Mesodermal cell (in vitro differentiated cells): ENCODE results near the gene CCDC91. TPM values are rescaled to one million over a fixed set of nuclear protein-coding genes. Genes with fewer than 3 reads are reported as not detected.
A peak's percentile ranks its signal among the peaks of the same experiment; 100 is the strongest.

Experiments
- H3K27ac ChIP-seq: 2 replicates; pipeline ENCODE4 v1.7.0; 2013; ENCODE audit warnings: mild to moderate bottlenecking, low read depth, low read length, moderate library complexity; ENCODE audit not compliant: severe bottlenecking
- H3K36me3 ChIP-seq: 2 replicates; pipeline ENCODE4 v1.7.1; 2013; ENCODE audit warnings: mild to moderate bottlenecking, low read length, moderate library complexity; ENCODE audit not compliant: control insufficient read depth, insufficient read depth
- H3K4me1 ChIP-seq: one replicate; pipeline ENCODE4 v1.7.1; 2013; ENCODE audit warnings: mild to moderate bottlenecking, low read length; ENCODE audit not compliant: insufficient read depth, control insufficient read depth, poor library complexity, severe bottlenecking
- H3K4me3 ChIP-seq: 2 replicates; pipeline ENCODE4 v1.7.0; 2013; ENCODE audit warnings: low read length, control low read depth, mild to moderate bottlenecking; ENCODE audit not compliant: insufficient read depth, poor library complexity, severe bottlenecking; ENCODE audit errors: extremely low read depth
- H3K9me3 ChIP-seq: 2 replicates; pipeline ENCODE4 v1.7.1; 2013; ENCODE audit warnings: mild to moderate bottlenecking, low read length, moderate library complexity; ENCODE audit not compliant: control insufficient read depth
- WGBS, 2 experiments: methylation state at CpG; one replicate each; pipeline ENCODE4 v1.1.5; 2013; ENCODE audit warnings: missing lambda C conversion rate in 2 of 2; ENCODE audit not compliant: insufficient coverage in 2 of 2; 5-methylcytosine and 5-hydroxymethylcytosine counted together
- polyA plus RNA-seq, 2 experiments: library from polyadenylated mRNA; stranded (reverse); fragments of 50-300 nt; gene quantifications; one replicate each; pipeline ENCODE4 v1.2.3, GENCODE V29; 2013

The CCDC91 gene, protein sequence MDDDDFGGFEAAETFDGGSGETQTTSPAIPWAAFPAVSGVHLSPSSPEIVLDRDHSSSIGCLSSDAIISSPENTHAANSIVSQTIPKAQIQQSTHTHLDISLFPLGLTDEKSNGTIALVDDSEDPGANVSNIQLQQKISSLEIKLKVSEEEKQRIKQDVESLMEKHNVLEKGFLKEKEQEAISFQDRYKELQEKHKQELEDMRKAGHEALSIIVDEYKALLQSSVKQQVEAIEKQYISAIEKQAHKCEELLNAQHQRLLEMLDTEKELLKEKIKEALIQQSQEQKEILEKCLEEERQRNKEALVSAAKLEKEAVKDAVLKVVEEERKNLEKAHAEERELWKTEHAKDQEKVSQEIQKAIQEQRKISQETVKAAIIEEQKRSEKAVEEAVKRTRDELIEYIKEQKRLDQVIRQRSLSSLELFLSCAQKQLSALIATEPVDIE
- 13.6 TPM for polyA plus RNA-seq (2013, experiment 1 of 2)
- polyA plus RNA-seq (2013, experiment 2 of 2): 14.9 TPM

DNA sequence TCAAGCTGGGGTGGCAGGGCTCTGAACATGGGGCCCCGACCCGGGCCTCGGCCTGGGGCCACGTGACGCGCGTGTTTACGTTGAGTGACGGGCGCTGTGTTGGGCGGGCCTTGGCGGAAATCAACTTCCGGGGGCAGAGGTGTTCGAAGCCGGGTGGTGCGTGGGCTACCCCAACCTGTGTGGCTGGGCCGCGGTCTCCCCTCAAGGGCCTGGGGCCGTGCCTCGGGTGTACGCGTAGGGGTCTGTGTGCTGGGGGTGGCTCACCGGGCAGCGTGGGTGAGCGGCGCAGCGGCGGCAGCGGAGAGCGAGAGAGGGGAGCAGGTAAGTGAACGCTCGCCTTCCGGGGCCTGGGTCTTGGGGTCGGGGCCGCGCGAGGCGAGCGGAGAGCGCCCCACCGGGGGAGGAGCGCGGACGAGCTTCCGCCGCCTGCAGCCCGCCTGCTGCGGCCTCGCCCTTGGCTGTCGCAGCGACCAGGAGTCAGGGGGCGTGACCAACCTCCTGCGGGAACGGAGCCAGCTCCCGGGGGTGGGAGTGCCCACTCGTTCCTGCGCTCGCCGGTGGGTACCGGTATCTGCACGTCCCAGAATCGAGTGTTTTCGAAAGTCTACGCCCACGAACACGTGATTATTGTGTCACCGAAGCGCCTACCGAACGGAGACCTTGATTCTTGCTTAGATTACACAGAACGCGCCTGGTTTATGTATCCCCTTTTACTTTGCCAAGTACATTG is at the start of gene CCDC91:
Gene CCDC91, plus strand, starts transcription at position 136 of the 730 bp plus-strand sequence. CDS start 66,760 bp downstream, outside the sequence.
- peak within 1 kb of the TSS; percentile 63 for H3K4me3 ChIP-seq
- H3K9me3 ChIP-seq: no peaks in the 10 kb centered on the region
- WGBS, 2 experiments: 2% methylated on average over 62 to 66 of the region's 72 CpGs
- H3K27ac ChIP-seq: peak within 1 kb of the TSS; percentile 75
- peaks cover 4% of the 10 kb centered on the region for H3K4me1 ChIP-seq
- H3K36me3 ChIP-seq: no peaks in the 10 kb centered on the region

DNA sequence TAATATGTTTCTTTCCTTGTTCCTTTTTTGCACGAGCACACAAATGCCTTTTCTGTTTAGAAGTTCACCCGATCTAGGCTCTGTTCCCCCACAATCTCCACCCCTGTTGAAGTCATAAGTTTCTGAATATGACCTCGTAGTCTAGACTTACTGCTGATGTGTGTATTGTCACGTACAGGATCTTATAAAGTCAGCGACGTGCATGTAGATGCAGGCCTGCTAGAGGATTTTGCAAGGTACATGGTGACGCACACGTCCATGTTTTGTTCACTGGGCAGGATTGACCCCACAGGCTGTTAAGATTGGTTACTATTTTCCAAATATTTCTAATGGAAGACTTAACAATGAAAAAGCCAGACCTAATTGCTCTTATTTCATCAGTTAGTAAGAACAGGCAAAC is 46.2 kb upstream of the CCDC91 start:
- Histone ChIP-seq H3K4me3 (no peak overlapping the region), H3K9me3 (no peaks in the 10 kb centered on the region), H3K4me1 (no peaks in the 10 kb centered on the region), H3K27ac (no peak overlapping the region), H3K36me3 (no peaks in the 10 kb centered on the region)
- 78 to 80% methylated on average over 1 to 6 of the region's 8 CpGs for WGBS, 2 experiments

DNA sequence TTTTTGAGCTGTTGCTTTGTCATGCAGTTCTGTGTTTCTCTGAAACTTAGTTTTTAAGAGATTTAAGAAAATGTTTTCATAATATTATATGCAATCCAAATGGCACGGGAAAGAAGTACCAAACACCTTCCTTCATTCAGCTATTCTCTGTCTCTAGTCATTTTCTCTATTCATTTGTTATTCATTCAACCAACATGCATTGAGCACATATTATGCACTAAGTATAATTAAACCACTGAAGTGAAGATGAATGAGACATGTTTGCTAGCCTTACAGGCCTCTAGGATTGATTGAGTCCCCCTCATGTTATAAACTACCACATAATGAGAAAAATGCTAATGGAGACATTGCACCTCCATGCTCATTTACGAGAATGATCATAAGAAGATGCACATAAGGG is 45.7 kb upstream of the CCDC91 start:
- no peaks in the 10 kb centered on the region for H3K4me1 ChIP-seq
- WGBS, 2 experiments: no CpG with 5 or more reads among the region's 2 CpGs

DNA sequence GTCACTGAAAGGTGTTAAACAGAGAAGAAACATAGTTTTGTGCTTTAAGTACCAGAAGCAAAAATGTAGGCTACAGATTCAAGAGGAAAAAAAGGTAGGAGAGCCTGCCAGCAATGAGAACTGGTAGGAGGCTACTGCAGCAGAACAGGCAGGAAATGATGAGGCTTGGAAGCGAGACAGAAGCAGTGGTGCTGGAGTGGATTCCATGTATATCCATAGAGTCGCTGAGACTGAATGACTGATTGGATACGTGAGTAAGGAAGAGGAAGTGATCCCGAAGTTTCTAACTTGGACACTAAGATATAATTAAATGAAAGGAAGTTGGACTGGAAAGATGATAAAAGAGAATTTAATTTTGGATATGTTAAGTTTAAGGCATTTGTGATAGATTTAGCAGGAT is 45.0 kb upstream of the CCDC91 start:
- Histone ChIP-seq H3K27ac (no peak overlapping the region), H3K36me3 (no peaks in the 10 kb centered on the region), H3K4me3 (no peak overlapping the region), H3K9me3 (no peaks in the 10 kb centered on the region), H3K4me1 (no peaks in the 10 kb centered on the region)
- WGBS, 2 experiments: 86 to 98% methylated on average over 4 of the region's 4 CpGs

More for the DNA sequence above, 45.7 kb upstream of the CCDC91 start:
- H3K36me3 ChIP-seq: no peaks in the 10 kb centered on the region
- H3K9me3 ChIP-seq: no peaks in the 10 kb centered on the region
- H3K4me3 ChIP-seq: no peak overlapping the region
- H3K27ac ChIP-seq: no peak overlapping the region

DNA sequence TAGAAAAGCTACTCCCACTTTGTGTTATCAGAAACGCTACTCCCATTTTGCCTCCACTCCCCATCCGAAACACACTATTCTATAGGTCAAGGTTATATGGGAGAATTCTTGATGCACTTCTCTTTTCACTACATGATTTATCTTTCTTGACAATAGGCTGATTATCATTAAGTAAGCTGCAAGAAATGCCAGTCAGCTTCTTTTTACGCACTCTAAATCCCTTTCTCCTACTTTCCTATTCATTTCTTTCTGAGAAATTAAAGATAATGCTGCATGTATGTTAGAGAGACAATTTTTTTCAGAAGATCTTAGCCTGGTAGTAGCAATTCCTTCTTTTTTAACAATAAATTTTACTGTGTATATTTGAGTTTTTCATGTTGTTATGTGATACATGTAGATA is 41.0 kb upstream of the CCDC91 start:
- no CpG with 5 or more reads among the region's 3 CpGs for WGBS, 2 experiments

DNA sequence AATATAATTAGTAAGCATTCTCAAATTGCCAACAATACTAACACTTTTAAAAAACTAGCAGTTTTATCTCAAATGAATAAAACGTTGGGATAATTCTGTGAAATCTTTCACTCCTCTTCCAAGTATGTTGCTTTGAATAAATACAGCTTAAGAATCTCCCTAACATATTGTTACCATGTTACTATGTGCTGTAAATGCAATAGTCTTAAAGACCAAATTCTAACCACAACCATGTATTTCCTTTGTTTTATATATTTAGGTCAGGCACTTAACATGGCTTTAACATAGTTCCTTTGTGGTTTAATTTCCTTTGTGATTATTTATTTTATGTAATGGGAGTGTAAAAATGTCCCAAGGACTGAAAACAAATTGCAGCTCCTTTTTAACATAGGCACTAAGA is 33.9 kb upstream of the CCDC91 start:
- Histone ChIP-seq H3K4me3 (no peak overlapping the region), H3K9me3 (no peaks in the 10 kb centered on the region), H3K36me3 (no peaks in the 10 kb centered on the region), H3K27ac (no peak overlapping the region), H3K4me1 (no peaks in the 10 kb centered on the region)
- WGBS, 2 experiments: no CpG with 5 or more reads among the region's 1 CpG

More for the DNA sequence above, 41.0 kb upstream of the CCDC91 start:
- no peaks in the 10 kb centered on the region for H3K36me3 ChIP-seq
- no peak overlapping the region for H3K27ac ChIP-seq
- no peaks in the 10 kb centered on the region for H3K9me3 ChIP-seq
- no peak overlapping the region for H3K4me3 ChIP-seq
- H3K4me1 ChIP-seq: no peaks in the 10 kb centered on the region

DNA sequence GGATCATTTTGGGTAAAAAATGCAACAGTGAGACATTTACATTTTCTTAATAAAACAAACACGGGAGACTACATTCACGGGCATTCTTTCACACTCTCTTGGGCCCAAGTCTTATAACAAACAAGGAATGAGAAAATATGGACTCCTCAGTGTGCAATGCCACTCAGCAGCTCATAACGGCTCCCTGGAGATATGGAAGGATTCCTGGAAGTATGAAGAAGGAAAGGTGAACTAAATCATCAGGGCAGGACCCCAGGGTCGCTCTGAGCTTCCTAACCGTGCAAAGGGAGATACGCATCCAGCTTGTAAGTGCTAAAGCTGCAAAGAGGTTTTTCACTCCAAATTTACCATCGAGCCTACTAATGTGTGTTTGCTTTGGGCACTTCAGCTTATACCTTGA is 33.5 kb upstream of the CCDC91 start:
- no peaks in the 10 kb centered on the region for H3K9me3 ChIP-seq
- no peaks in the 10 kb centered on the region for H3K4me1 ChIP-seq
- no peaks in the 10 kb centered on the region for H3K36me3 ChIP-seq
- H3K27ac ChIP-seq: no peak overlapping the region
- H3K4me3 ChIP-seq: no peak overlapping the region
- 63 to 66% methylated on average over 4 to 5 of the region's 7 CpGs for WGBS, 2 experiments

DNA sequence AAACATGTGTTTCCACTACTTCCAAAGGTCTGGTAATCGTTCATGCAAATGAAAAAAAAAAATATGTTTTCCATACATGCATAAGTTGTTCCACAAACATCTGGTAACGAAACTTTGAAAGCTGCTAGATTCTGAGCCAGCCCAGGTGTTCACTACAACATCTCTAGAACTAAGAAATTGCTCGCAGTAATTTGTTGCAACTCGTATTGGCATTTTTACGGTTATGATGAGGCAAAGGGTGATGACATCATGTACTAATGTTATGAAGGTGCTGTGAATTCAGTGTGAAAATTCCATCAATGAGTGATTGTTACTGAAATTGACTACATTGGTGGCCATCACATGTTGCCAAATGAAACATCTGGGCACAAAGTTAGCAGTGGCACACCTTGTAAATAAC is 31.9 kb upstream of the CCDC91 start:
- H3K4me1 ChIP-seq: no peaks in the 10 kb centered on the region
- WGBS, 2 experiments: 98 to 100% methylated on average over 4 of the region's 5 CpGs
- H3K4me3 ChIP-seq: no peak overlapping the region
- no peaks in the 10 kb centered on the region for H3K9me3 ChIP-seq
- no peak overlapping the region for H3K27ac ChIP-seq
- H3K36me3 ChIP-seq: no peaks in the 10 kb centered on the region

DNA sequence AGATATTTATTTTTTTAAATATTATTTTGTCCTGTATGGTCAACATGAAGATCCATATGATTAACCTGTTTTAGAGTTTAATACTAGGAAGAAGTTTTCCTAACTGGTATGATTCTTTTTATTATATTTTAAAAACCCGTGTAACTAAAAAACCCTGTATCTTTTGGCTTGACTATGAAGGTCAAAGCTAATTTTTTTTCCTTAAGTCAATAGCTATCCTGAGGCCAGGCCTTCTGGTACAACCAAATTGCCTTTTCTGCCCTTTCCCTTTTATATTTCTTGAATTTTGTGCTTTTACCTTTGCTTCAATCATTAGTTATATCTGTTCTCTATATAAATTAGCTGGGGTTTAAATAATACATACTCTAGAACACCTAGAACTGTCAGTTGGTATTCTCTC is 30.6 kb upstream of the CCDC91 start:
- H3K36me3 ChIP-seq: no peaks in the 10 kb centered on the region
- no peaks in the 10 kb centered on the region for H3K4me1 ChIP-seq
- no peak overlapping the region for H3K27ac ChIP-seq
- H3K9me3 ChIP-seq: no peaks in the 10 kb centered on the region
- no peak overlapping the region for H3K4me3 ChIP-seq
- WGBS, 2 experiments: 100% methylated on average over 1 of the region's 1 CpG; no CpG with 5 or more reads in 1 of the 2 experiments

DNA sequence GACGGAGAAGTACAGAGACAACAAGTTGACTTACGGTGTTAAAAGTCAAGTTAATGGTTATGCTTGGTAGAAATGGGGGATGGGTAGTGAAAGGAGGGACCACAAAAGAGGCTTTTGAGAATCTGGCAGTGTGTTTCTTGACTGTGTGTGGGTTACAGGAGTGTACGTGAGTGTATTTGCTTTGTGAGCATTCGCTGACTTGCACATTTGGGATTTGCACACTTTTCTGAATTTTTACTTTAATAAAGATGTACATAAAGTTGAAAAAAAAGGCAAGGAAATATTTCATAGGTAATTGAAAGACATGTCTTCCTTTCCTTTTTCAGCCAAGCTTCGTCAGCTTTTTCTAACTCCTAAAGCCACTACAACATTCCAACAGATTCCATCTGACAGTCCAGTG is 28.6 kb upstream of the CCDC91 start:
- 84 to 96% methylated on average over 3 to 5 of the region's 5 CpGs for WGBS, 2 experiments

More for the DNA sequence above, 28.6 kb upstream of the CCDC91 start:
- H3K27ac ChIP-seq: no peak overlapping the region
- H3K9me3 ChIP-seq: no peaks in the 10 kb centered on the region
- H3K4me1 ChIP-seq: no peaks in the 10 kb centered on the region
- no peaks in the 10 kb centered on the region for H3K36me3 ChIP-seq
- H3K4me3 ChIP-seq: no peak overlapping the region
